Stimulated activated CD8-positive, alpha-beta memory T cell treated with anti-CD3 and anti-CD28 coated beads, Interleukin-4, amount 100 ng/mL, for 4 hours (primary cell): ENCODE data around the gene SLC22A16.
"Not testable (repeated sequence)": the region's sequence is repeated elsewhere in the genome, so short reads cannot be mapped to it uniquely, and the experiment has no call there.

Source experiments
- DNase-seq, 2 donors: peaks; one replicate each; pipeline ENCODE4 v3.0.0-alpha.2; 2020; ENCODE audit warnings: low read depth in 2 of 2, low spot score in 1 of 2

The SLC22A16 gene

GRCh38 chr6:110491299-110491643, 14.9 kb upstream of the SLC22A16 start:
- DNase-seq: no peak

DNA sequence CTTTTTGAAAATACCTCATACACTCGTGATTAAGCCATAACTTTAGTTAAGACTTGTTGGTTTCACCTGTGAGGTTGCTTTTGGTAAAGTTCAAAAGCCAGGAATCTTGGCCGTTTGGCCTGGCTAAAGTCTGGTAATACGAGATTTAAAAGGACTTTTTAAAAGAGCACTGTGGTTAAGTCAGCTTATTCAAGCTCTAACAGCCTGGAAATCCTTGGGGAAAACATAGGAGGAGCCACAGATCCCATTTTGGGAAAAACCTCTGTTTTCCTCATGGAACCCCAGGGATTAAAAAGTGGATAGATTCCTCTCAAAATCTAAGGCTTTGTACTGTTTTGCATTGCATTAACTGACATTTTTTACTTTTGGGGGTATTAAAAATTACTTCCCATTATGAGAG, 13.7 kb upstream of the SLC22A16 start:
- DNase-seq: no peak

- DNase-seq: no peak
Measured at GRCh38 chr6:110488606-110489190, 12.3 kb upstream of the SLC22A16 start.

- not testable (repeated sequence) for DNase-seq
Measured at GRCh38 chr6:110487968-110488381, 11.6 kb upstream of the SLC22A16 start.

- DNase-seq: no peak
Measured at GRCh38 chr6:110486756-110487155, 10.3 kb upstream of the SLC22A16 start.

DNA sequence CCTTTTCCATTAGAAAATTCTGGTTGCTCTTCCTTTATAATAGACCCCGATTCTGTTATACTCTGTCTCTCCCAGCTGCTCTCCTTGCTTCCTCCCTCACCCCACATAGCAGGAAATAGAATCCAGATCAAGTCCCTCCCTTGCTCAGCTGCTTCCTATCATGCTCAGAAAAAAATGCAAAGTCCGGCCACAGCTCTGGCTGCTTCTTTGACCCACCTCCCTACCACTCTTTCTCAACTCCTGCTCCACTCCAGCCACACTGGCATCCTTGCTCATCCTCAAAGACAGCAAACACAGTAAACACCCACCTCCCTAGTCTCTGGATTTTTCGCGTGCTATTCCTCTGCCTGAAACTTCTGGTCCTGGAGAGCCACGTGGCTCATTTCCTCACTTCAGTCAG, 9.1 kb upstream of the SLC22A16 start:
- no peak for DNase-seq

- no peak for DNase-seq
Measured at GRCh38 chr6:110484321-110484720, 7.9 kb upstream of the SLC22A16 start.

DNA sequence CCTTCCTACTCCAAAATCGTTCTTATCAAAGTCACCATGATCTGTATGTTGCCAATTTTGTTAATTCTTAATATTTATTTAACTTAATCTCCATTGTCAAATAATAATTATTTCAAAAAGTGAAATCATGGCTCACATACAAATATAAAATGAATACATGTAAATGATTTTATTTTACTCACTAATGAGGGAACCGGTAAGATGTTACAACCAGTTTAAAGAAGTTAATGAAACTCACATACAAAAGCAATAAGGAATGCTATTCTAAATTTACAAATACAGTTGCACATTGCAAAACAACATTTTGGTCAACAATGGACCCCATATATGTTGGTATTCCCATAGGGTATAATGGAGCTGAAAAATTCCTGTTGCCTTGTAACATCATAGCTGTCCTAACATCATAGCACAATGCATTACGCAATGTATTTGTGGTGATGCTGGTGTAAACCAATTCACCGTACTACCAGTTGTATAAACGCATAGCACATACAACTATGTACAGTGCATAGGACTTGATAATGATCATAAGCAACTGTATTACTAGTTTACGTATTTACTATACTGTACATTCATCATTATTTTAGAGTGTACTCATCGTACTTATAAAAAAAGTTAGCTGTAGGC, 6.5 kb upstream of the SLC22A16 start:
- no peak for DNase-seq

- no peak for DNase-seq
Measured at GRCh38 chr6:110481081-110481480, 4.7 kb upstream of the SLC22A16 start.

- no peak for DNase-seq
Measured at GRCh38 chr6:110475066-110475653, 1.3 kb downstream of the SLC22A16 start.

- DNase-seq: no peak
Measured at GRCh38 chr6:110474500-110474899, 1.9 kb downstream of the SLC22A16 start.

DNA sequence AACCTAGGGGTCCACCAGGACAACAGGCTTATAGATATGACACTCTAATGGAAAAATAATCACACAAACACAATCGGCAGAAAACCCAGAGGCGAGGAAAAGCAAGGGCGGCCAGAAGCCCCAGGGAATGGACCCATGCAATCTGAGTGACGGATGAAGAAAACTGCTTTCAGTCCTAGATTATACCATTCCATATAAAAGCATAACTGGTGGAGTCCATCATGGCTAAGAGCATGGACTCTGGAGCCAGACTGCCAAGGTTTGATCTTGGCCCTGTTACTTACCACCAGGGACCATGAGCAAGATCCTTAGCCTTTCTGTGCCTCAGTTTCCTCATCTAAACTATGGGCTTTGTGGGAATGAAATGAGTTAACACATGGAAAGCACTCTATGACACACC, 3.7 kb downstream of the SLC22A16 start:
- DNase-seq: no peak

DNA sequence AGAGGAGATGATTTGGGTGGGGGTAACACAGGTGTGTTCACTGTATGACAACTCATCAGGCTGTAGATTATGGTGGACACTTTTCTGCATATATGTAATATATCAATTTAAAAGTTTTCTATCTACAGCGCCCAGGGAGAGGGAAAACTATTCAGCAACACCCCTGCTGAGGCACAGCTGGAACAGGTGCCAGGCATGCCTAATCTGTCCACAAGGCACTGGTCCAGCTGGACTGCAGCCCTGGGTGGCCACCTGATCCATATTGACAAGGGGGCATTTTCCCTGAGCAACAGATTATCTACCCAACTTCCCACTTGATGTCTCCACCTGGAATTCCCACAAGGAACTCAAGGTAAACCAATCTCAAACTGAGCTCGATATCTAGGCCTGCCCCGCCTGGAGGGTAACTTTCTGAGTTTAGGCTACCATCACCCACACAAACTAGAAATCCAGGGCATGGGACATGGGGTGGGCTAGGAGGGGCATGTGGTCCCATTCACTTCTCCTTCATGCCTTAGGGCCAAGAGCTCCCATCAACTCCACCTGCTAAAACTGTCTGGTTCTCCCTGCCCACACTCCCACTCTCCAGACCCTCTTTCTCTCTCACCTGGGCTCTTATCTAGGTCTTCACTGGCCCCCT, 4.6 kb downstream of the SLC22A16 start:
- no peak for DNase-seq

DNA sequence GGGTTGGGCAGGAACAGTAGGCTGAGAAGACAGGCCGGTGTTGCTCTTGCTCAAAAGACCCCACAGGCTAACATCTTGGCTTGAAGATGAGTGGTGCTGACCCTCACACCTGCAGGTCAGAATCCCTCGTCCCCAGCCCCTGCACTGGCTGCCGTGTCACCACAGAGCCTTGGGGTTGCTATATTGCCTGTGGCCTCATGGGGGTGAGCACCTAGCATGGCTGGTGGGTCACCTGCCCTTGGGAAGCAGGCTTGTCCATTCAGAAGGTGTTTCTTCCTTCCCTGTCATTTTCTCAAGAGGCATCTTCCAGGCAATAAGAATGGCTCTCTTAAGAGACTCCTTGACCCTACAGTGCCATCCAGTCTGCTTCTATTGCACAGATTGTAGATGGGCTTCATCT, 7.7 kb downstream of the SLC22A16 start:
- no peak for DNase-seq

DNA sequence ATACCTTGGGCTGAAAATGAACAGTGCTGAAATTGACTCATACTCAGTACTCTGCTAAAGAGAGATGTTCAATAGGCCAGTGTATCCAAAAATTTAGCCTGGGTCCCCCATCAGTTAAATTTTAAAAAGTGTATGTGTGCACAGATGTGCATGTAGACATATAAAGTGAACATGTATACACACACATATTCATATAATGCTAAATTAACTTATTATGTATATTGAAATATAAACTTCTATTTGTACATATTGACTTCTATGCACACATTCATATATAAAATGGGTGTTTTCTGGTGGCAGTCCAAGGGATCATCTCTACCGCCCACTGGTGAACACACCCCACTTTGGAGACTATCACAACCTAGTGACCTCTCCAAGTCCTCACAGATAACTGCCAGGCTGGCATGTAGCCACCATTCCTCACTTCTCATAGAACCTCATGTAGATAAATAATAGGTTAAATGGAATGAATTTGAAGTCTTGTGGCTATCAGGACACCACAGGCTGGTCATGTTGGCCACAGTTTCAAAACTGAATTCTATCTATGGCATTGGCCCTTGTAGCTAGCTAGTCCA, 8.8 kb downstream of the SLC22A16 start:
- no peak for DNase-seq

GRCh38 chr6:110462884-110463481, 13.4 kb downstream of the SLC22A16 start:
- no peak for DNase-seq

DNA sequence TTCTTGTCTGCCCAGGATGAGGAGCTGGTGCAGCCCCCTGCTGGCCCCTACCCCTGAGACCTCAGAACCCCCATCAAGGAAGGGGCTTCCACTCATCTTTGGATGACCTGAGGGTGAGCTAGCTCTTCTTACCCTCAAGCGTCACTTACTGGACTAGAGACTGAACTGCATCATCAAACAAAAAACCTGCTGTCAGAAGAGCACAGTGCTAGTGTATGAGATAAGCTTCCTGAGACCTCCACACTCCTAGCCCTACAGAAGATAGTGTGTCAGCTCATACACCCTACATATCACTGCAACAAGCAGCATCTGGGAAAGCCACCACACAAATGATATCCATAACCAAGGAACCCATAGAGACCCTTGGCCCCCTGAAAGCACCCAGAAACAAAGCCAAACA, 15.0 kb downstream of the SLC22A16 start:
- no peak for DNase-seq

DNA sequence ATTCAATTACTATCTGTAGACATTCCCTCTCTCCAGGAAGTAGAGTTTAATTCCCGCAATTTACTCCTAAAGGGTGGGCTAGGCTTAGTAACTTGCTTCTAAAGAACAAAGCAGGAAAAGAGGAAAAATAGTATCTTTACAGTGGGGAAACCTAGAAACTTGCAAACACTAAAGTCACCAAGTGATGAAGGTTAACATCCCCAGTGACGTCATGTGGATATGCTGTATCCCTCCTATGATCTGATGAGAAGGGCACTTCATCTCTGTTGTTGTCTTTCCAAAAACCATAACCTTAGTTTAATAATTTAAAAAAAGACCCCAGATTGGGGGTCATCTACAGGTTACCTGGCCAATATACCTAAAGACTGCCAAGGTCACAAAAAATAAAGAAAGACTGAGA, 17.3 kb downstream of the SLC22A16 start:
- DNase-seq: no peak

GRCh38 chr6:110458476-110458875, 17.9 kb downstream of the SLC22A16 start:
- no peak for DNase-seq

DNA sequence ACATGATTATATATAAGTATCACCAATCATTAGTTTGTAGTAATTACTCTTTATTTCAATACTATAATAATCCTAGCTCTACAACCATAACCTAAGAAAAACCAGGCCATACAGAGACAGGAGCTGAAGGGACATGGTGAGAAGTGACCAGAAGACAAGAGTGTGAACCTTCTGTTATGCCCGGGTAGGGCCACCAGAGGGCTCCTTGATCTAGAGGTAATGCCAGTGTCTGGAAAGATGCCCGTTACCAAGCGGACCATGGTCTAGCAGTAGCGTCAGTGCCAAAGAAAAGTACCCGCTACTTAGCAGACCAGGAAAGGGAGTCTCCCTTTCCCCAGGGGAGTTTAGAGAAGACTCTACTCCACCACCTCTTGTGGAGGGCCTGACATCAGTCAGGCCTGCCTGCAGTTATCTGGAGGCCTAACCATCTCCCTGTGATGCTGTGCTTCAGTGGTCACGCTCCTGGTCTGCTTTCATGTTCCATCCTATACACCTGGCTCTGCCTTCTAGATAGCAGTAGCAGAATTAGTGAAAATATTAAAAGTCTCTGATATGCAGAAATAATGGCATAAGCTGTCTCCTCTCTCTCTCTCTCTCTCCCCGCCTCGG, 18.7 kb downstream of the SLC22A16 start:
- not testable (repeated sequence) for DNase-seq

DNA sequence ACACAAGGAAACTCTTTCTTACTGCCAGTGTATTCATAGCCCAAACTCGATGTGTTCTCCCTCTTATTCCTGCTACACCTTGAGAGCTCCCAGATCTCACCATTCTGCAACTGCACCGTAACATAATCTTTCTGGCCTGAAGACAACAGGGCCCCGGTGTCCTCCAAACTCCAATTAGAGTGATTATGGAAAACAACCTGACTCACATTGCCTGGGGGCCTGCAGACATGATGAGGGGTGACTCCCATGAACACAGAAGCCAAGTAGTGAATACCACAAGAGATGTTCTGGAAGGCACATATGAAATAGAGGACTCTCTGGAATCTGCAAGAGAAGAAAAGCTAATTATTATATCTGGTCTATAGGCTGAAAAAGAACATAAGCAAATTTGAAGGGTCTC, 19.7 kb downstream of the SLC22A16 start:
- no peak for DNase-seq
